ENCODE results near the gene FAM47B. TPM values are rescaled to one million over a fixed set of nuclear protein-coding genes. Genes with fewer than 3 reads are reported as not detected.

FAM47B gene
- total and polyA plus RNA-seq, 7 experiments from 2014 or later: not detected

DNA sequence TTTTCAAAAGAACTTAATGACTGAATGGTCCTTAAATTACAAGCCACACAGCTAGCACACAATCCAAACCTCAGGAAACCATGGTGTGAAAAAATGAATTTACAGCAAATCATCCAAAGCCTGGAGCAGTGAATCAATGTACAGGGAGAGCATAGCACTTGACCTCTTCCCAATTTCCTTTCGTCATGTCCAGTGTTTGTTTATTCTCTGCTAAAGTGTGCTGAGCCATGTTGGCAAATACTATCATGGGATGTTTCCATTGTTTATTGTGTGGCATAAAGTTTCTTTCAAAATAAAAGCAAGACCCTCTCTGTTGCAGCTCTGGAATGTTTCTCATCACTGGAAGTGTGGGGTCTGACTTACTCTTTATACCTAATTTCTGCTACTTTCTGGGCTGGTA lies 25.4 kb upstream of the FAM47B start:
- H3K27me3 Mint-ChIP-seq: no peaks in the 10 kb centered on the region
- no peak overlapping the region for H3K4me3 Mint-ChIP-seq
- H3K4me1 Mint-ChIP-seq: no peaks in the 10 kb centered on the region
- DNase-seq (no peak), ATAC-seq (no peak)
- H3K4me1 ChIP-seq (ENCODE audit: control insufficient read depth in 2 of 2, insufficient read depth in 2 of 2, low read length in 2 of 2): no peaks in the 10 kb centered on the region
- no peak overlapping the region for H3K27ac ChIP-seq (ENCODE audit: low read depth, low read length)
- no peaks in the 10 kb centered on the region for H3K27me3 ChIP-seq (ENCODE audit: control insufficient read depth in 2 of 2, insufficient read depth in 2 of 2, low read length in 2 of 2)
- no peak overlapping the region for H3K27ac Mint-ChIP-seq
- intact Hi-C loops (cut with micrococcal nuclease): no loop called here
- H3K4me3 ChIP-seq (ENCODE audit: low read length): no peak overlapping the region
- H3K36me3 Mint-ChIP-seq: no peaks in the 10 kb centered on the region
- H3K36me3 ChIP-seq (ENCODE audit: control insufficient read depth in 2 of 3, insufficient read depth in 3 of 3, low read length in 3 of 3): no peaks in the 10 kb centered on the region
- peaks cover 0 to 3% (median 0%) of the 10 kb centered on the region in 11 donors for H3K9me3 Mint-ChIP-seq
- ChIA-PET POLR2A (no interaction called here), CTCF (no interaction called here)
- H3K9me3 ChIP-seq (ENCODE audit: control insufficient read depth in 2 of 3, low read length in 3 of 3): no peaks in the 10 kb centered on the region

DNA sequence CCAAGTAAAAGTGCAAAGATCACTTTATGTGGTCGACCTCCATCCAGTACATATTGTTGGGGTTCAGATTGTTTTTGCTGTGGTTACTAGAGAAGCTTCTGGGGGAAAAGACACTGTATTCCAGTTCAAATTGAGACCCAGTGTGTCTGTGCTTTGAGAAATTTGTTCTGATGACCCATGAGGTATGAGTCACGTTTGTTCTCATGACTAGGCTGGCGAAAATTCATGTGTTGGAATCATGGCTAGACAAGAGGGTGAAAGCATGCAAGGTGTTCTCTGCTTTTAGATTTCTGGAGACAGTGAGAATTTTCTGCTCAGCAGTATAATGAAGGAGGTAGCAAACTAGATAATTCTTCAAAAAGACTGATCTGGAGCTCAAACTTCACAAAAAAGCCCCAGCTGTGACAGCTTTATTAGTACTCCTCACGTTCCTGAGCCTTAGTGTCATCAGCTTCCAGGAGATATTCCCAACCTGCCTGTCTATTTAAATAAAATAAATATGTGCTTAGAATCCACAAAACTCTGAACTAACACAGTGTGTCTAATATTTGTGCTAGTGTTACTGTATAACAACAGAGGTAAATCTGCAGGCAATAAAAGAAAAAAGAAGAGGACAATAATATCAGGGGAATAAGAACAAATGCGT lies 24.4 kb upstream of the FAM47B start:
- Mint-ChIP-seq H3K27ac (no peak overlapping the region), H3K4me3 (no peak overlapping the region), H3K4me1 (no peaks in the 10 kb centered on the region), H3K9me3 (peaks cover 0 to 3% (median 0%) of the 10 kb centered on the region in 11 donors), H3K27me3 (no peaks in the 10 kb centered on the region), H3K36me3 (no peaks in the 10 kb centered on the region)
- Histone ChIP-seq H3K36me3 (ENCODE audit: control insufficient read depth in 2 of 3, insufficient read depth in 3 of 3, low read length in 3 of 3) (no peaks in the 10 kb centered on the region), H3K9me3 (ENCODE audit: control insufficient read depth in 2 of 3, low read length in 3 of 3) (no peaks in the 10 kb centered on the region), H3K4me3 (ENCODE audit: low read length) (no peak overlapping the region), H3K27me3 (ENCODE audit: control insufficient read depth in 2 of 2, insufficient read depth in 2 of 2, low read length in 2 of 2) (no peaks in the 10 kb centered on the region), H3K4me1 (ENCODE audit: control insufficient read depth in 2 of 2, insufficient read depth in 2 of 2, low read length in 2 of 2) (no peaks in the 10 kb centered on the region), H3K27ac (ENCODE audit: low read depth, low read length) (no peak overlapping the region)
- intact Hi-C loops (cut with micrococcal nuclease): no loop called here
- no peak for ATAC-seq
- ChIA-PET POLR2A (no interaction called here), CTCF (no interaction called here)
- DNase-seq: no peak

DNA sequence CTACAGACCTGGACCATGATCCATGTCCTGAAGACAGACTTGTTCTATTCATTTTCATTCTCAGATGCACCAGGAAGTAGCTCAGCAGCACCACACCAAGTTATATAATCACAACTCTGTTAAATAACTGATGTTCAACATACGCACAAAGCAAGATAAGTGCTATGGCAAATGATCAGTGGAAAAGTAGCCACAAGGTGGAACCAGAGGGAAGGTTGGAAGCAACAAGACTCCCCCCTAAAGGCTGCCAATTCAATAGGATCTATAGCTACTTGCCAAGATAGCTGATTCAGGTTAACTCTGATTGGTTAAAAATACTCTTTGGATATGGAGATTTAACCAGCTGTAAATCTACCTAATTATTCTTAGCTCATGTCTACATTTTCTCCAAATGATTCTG lies 23.7 kb upstream of the FAM47B start:
- Mint-ChIP-seq H3K9me3 (peaks cover 0 to 3% (median 0%) of the 10 kb centered on the region in 11 donors), H3K27me3 (no peaks in the 10 kb centered on the region), H3K36me3 (no peaks in the 10 kb centered on the region), H3K27ac (no peak overlapping the region), H3K4me3 (no peak overlapping the region), H3K4me1 (no peaks in the 10 kb centered on the region)
- CTCF ChIA-PET: no interaction called here
- no peak for DNase-seq
- no peak overlapping the region for H3K27ac ChIP-seq (ENCODE audit: low read depth, low read length)
- no peak overlapping the region for H3K4me3 ChIP-seq (ENCODE audit: low read length)
- POLR2A ChIA-PET: no interaction called here
- no peaks in the 10 kb centered on the region for H3K27me3 ChIP-seq (ENCODE audit: control insufficient read depth in 2 of 2, insufficient read depth in 2 of 2, low read length in 2 of 2)
- H3K9me3 ChIP-seq (ENCODE audit: control insufficient read depth in 2 of 3, low read length in 3 of 3): no peaks in the 10 kb centered on the region
- intact Hi-C loops (cut with micrococcal nuclease): no loop called here
- H3K4me1 ChIP-seq (ENCODE audit: control insufficient read depth in 2 of 2, insufficient read depth in 2 of 2, low read length in 2 of 2): no peaks in the 10 kb centered on the region
- ATAC-seq: no peak
- H3K36me3 ChIP-seq (ENCODE audit: control insufficient read depth in 2 of 3, insufficient read depth in 3 of 3, low read length in 3 of 3): no peaks in the 10 kb centered on the region

DNA sequence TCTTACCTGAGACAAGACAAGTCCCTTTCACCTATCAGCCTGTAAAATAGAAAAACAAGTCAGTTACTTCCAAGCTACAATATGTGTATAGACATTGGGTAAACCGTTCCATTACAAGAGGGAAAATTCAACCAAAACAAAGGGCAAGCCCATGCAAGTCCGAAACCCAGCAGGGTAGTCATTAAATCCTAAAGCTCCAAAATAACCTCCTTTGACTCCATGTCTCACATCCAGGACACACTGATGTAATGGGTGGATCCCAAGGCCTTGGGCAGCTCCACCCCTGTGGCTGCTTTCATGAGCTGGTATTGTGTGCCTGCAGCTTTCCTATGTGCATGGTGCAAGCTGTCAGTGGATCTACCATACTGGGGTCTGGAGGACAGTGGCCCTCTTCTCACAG lies 14.7 kb upstream of the FAM47B start:
- no peaks in the 10 kb centered on the region for H3K27me3 Mint-ChIP-seq
- no peak overlapping the region for H3K4me3 Mint-ChIP-seq
- no peaks in the 10 kb centered on the region for H3K36me3 Mint-ChIP-seq
- no peak overlapping the region for H3K27ac Mint-ChIP-seq
- intact Hi-C loops (cut with micrococcal nuclease): no loop called here
- H3K27ac ChIP-seq (ENCODE audit: low read depth, low read length): no peak overlapping the region
- H3K9me3 ChIP-seq (ENCODE audit: control insufficient read depth in 2 of 3, low read length in 3 of 3): no peaks in the 10 kb centered on the region
- POLR2A ChIA-PET: no interaction called here
- H3K9me3 Mint-ChIP-seq: peaks cover 0 to 2% (median 0%) of the 10 kb centered on the region in 11 donors
- no peaks in the 10 kb centered on the region for H3K36me3 ChIP-seq (ENCODE audit: control insufficient read depth in 2 of 3, insufficient read depth in 3 of 3, low read length in 3 of 3)
- H3K4me1 Mint-ChIP-seq: no peaks in the 10 kb centered on the region
- H3K4me3 ChIP-seq (ENCODE audit: low read length): no peak overlapping the region
- no peak for ATAC-seq
- DNase-seq: no peak
- H3K4me1 ChIP-seq (ENCODE audit: control insufficient read depth in 2 of 2, insufficient read depth in 2 of 2, low read length in 2 of 2): no peaks in the 10 kb centered on the region
- CTCF ChIA-PET: no interaction called here
- no peaks in the 10 kb centered on the region for H3K27me3 ChIP-seq (ENCODE audit: control insufficient read depth in 2 of 2, insufficient read depth in 2 of 2, low read length in 2 of 2)

DNA sequence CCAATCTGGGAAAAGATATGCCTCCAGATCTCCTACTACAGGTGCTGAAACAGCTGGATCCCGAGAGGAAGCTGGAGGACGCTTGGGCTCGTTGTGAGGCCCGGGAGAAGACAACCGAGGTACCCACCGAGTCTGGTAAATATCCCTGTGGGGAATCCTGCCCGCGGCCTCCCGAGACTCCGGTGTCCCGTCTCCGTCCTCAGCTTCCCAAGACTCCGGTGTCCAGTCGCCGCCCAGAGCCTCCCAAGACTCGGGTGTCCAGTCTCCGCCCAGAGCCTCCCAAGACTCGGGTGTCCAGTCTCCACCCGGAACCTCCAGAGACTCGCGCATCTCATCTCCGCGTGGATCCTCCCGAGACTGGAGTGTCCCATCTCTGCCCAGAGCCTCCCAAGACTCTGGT lies 639 bp downstream of the FAM47B start:
- H3K27ac Mint-ChIP-seq: no peak overlapping the region
- DNase-seq: no peak
- Histone ChIP-seq H3K27ac (ENCODE audit: low read depth, low read length) (no peak overlapping the region), H3K36me3 (ENCODE audit: control insufficient read depth in 2 of 3, insufficient read depth in 3 of 3, low read length in 3 of 3) (no peaks in the 10 kb centered on the region), H3K27me3 (ENCODE audit: control insufficient read depth in 2 of 2, insufficient read depth in 2 of 2, low read length in 2 of 2) (no peaks in the 10 kb centered on the region), H3K9me3 (ENCODE audit: control insufficient read depth in 2 of 3, low read length in 3 of 3) (no peaks in the 10 kb centered on the region), H3K4me1 (ENCODE audit: control insufficient read depth in 2 of 2, insufficient read depth in 2 of 2, low read length in 2 of 2) (no peaks in the 10 kb centered on the region), H3K4me3 (ENCODE audit: low read length) (no peak overlapping the region)
- peaks cover 0 to 9% (median 3%) of the 10 kb centered on the region in 11 donors for H3K9me3 Mint-ChIP-seq
- intact Hi-C loops (cut with micrococcal nuclease): no loop called here
- CTCF ChIA-PET: no interaction called here
- H3K36me3 Mint-ChIP-seq: no peaks in the 10 kb centered on the region
- POLR2A ChIA-PET: no interaction called here
- H3K4me3 Mint-ChIP-seq: no peak overlapping the region
- no peaks in the 10 kb centered on the region for H3K27me3 Mint-ChIP-seq
- no peaks in the 10 kb centered on the region for H3K4me1 Mint-ChIP-seq
- no peak for ATAC-seq

DNA sequence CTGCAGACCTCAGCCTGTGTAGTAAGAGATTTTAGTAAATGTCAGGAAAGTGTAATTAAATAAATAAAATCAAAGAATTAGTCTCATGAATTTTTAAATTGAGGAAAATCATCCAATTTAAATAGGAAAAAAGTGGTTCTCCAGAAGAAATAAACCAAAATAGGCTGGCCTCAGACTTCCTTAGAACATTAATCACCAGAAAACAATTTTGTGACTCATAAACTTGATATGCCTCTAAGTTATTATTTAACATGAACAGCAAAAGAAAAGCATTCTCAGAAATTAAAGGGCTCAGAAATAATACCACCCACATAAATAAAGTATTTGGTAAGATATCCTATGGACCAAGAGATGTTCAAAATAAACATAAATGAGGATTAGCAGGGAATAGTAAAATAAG lies 14.3 kb downstream of the FAM47B start:
- Histone ChIP-seq H3K36me3 (ENCODE audit: control insufficient read depth in 2 of 3, insufficient read depth in 3 of 3, low read length in 3 of 3) (no peaks in the 10 kb centered on the region), H3K9me3 (ENCODE audit: control insufficient read depth in 2 of 3, low read length in 3 of 3) (no peaks in the 10 kb centered on the region), H3K27ac (ENCODE audit: low read depth, low read length) (no peak overlapping the region), H3K27me3 (ENCODE audit: control insufficient read depth in 2 of 2, insufficient read depth in 2 of 2, low read length in 2 of 2) (no peaks in the 10 kb centered on the region), H3K4me3 (ENCODE audit: low read length) (no peak overlapping the region), H3K4me1 (ENCODE audit: control insufficient read depth in 2 of 2, insufficient read depth in 2 of 2, low read length in 2 of 2) (no peaks in the 10 kb centered on the region)
- H3K36me3 Mint-ChIP-seq: no peaks in the 10 kb centered on the region
- intact Hi-C loops (cut with micrococcal nuclease): no loop called here
- H3K27me3 Mint-ChIP-seq: no peaks in the 10 kb centered on the region
- DNase-seq (no peak), ATAC-seq (no peak)
- no peak overlapping the region for H3K4me3 Mint-ChIP-seq
- CTCF ChIA-PET: no interaction called here
- POLR2A ChIA-PET: no interaction called here
- no peak overlapping the region for H3K27ac Mint-ChIP-seq
- no peaks in the 10 kb centered on the region for H3K4me1 Mint-ChIP-seq
- no peaks in the 10 kb centered on the region for H3K9me3 Mint-ChIP-seq

DNA sequence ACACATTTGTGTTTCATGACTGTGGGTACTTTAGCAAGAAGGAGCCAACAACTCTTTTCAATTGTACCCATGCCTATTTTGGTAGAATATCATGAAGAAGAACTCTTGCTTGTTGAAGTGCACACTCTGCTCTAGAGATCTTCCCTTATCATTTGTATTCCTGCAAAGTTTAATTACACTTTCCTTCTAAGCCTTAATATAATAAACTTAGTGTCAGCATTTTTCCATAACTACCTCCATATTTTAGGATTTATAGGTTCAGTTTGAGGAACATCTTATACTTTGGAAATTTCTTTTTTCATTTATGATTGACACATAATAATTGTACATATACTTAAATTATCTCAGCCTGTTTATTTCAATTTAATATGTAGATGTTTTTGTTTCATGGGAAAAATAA lies 19.1 kb downstream of the FAM47B start:
- no peak overlapping the region for H3K27ac Mint-ChIP-seq
- no peaks in the 10 kb centered on the region for H3K9me3 Mint-ChIP-seq

More for the DNA sequence above, 19.1 kb downstream of the FAM47B start:
- ChIA-PET CTCF (no interaction called here), POLR2A (no interaction called here)
- Mint-ChIP-seq H3K27me3 (no peaks in the 10 kb centered on the region), H3K4me1 (no peaks in the 10 kb centered on the region), H3K4me3 (no peak overlapping the region), H3K36me3 (no peaks in the 10 kb centered on the region)
- H3K9me3 ChIP-seq (ENCODE audit: control insufficient read depth in 2 of 3, low read length in 3 of 3): no peaks in the 10 kb centered on the region
- ATAC-seq: no peak
- H3K27me3 ChIP-seq (ENCODE audit: control insufficient read depth in 2 of 2, insufficient read depth in 2 of 2, low read length in 2 of 2): no peaks in the 10 kb centered on the region
- H3K4me1 ChIP-seq (ENCODE audit: control insufficient read depth in 2 of 2, insufficient read depth in 2 of 2, low read length in 2 of 2): no peaks in the 10 kb centered on the region
- intact Hi-C loops (cut with micrococcal nuclease): no loop called here
- H3K36me3 ChIP-seq (ENCODE audit: control insufficient read depth in 2 of 3, insufficient read depth in 3 of 3, low read length in 3 of 3): no peaks in the 10 kb centered on the region
- H3K27ac ChIP-seq (ENCODE audit: low read depth, low read length): no peak overlapping the region
- no peak overlapping the region for H3K4me3 ChIP-seq (ENCODE audit: low read length)
- no peak for DNase-seq

Data from naive thymus-derived CD4-positive, alpha-beta T cell (primary cell).